ENCODE results near the gene NFIA.

GRCh38 chr1:61433646-61434045 lies 351.3 kb downstream of the NFIA start:
- TF ChIP-seq POLR2AphosphoS5 (IDR thresholded peaks at IDR 0.05; ENCODE audit: low read depth, low read length): no peak
- no peak for TF ChIP-seq POLR2A (IDR thresholded peaks at IDR 0.05; ENCODE audit: low read depth, low read length)
- no peak for TF ChIP-seq SPI1 (IDR thresholded peaks at IDR 0.05; ENCODE audit: low read depth, low read length)
- TF ChIP-seq TAF1 (IDR thresholded peaks at IDR 0.05; ENCODE audit: low read depth, low read length): no peak
- no peak for TF ChIP-seq PAX5 (IDR thresholded peaks at IDR 0.05; ENCODE audit: insufficient read depth, low read length, severe bottlenecking)
- TF ChIP-seq POU2F2 (IDR thresholded peaks at IDR 0.05; ENCODE audit: low read depth, low read length): no peak

All from GM12891 (cell line).